ENCODE results near the gene SPTBN1. TPM values are rescaled to one million over a fixed set of nuclear protein-coding genes. Genes with fewer than 3 reads are reported as not detected.

Gene SPTBN1
- total and polyA plus RNA-seq, 2 of the 13 experiments (the other 11 are each of a cell fraction or from before 2014, with no cell fraction given), result 123 to 299 TPM

DNA sequence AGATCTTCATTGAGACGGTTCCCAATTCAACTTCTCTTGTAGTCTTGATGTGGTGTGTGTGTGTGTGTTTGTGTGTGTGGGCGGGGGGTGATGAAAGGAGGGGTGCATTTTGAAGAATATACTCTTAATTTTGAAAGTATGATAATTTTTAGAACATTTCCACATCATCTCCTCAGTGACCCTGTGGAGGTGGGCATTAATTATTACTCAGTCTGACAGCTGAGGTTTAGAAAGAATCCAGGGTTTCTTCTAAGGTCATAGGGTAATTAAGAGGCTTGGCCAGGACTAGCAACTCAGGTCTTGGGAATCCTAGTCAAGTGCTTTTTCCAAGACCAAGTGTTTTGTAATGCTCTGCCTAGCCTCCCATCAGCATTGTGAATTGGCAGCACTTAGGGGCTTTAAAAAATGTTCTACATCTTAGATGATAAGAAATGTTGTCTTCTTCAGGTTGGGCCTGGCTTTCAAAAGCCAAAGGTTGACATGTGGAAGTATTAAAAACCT, 100.5 kb downstream of the SPTBN1 start:
- Histone ChIP-seq H3K79me2 (ENCODE audit: insufficient read depth, low read length) (peaks cover 87% of the 10 kb centered on the region), H3K9me3 (ENCODE audit: low read length) (no peaks in the 10 kb centered on the region), H3K4me1 (ENCODE audit: insufficient read depth, low read length) (peaks cover 58% of the 10 kb centered on the region), H3K9ac (ENCODE audit: insufficient read depth, low read depth, low read length) (peak overlapping the region; percentile 98), H2AFZ (ENCODE audit: low read length) (no peak overlapping the region), H3K27ac (ENCODE audit: extremely low read length, insufficient read depth, low read length) (peak overlapping the region; percentile 93), H3K36me3 (replicated peaks in 1 of 2; ENCODE audit: control insufficient read depth in 1 of 2, insufficient read depth in 2 of 2, low read length in 2 of 2) (peaks cover 0 to 3% of the 10 kb centered on the region in 2 experiments; a peak in 2 of 5 replicates), H4K20me1 (ENCODE audit: insufficient read depth, low read length) (peaks cover 14% of the 10 kb centered on the region), H3K27me3 (ENCODE audit: control insufficient read depth in 1 of 2, insufficient read depth in 2 of 2, low read length in 2 of 2) (no peaks in the 10 kb centered on the region; a peak in 1 of 5 replicates), H3K4me2 (ENCODE audit: low read depth, low read length) (peak overlapping the region; percentile 91), H3K4me3 (replicated peaks in 1 of 3; ENCODE audit: insufficient read depth in 1 of 3, low read depth in 2 of 3, low read length in 3 of 3) (peak overlapping the region; percentile 86 to 99 (median 91); a peak in 5 of 6 replicates)
- in situ Hi-C loops (cut with HindIII; ENCODE audit: extremely low pct_ligation_motif_present, low pct_unique_long_range_greater_than_20kb), result no loop called here
- BruUV-seq (replicated peaks), result no TSS peak
- TF ChIP-seq ZNF44 (CRISPR knock-in tag; IDR thresholded peaks at IDR 0.05), result no peak
- TF ChIP-seq SAP130 (CRISPR knock-in tag; IDR thresholded peaks at IDR 0.05; ENCODE audit: low read depth), result 0 out of 2 replicates have a peak, but pooled peaks have one; percentile 14
- TF ChIP-seq ATAD3A (CRISPR knock-in tag; IDR thresholded peaks at IDR 0.05), result no peak
- TF ChIP-seq, protein P1, sequence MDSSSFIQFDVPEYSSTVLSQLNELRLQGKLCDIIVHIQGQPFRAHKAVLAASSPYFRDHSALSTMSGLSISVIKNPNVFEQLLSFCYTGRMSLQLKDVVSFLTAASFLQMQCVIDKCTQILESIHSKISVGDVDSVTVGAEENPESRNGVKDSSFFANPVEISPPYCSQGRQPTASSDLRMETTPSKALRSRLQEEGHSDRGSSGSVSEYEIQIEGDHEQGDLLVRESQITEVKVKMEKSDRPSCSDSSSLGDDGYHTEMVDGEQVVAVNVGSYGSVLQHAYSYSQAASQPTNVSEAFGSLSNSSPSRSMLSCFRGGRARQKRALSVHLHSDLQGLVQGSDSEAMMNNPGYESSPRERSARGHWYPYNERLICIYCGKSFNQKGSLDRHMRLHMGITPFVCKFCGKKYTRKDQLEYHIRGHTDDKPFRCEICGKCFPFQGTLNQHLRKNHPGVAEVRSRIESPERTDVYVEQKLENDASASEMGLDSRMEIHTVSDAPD (CRISPR knock-in tag; IDR thresholded peaks at IDR 0.05), result no peak
- no peak for TF ChIP-seq SUZ12 (IDR thresholded peaks at IDR 0.05; ENCODE audit: low read depth, low read length)
- TF ChIP-seq NCOR1 (IDR thresholded peaks at IDR 0.05; ENCODE audit: borderline replicate concordance, low read length), result 0 out of 2 replicates have a peak, but pooled peaks have one; percentile 1
- no peak for TF ChIP-seq NR2F1 (CRISPR knock-in tag; IDR thresholded peaks at IDR 0.05)
- no peak for TF ChIP-seq HCFC1 (IDR thresholded peaks at IDR 0.05; ENCODE audit: low read depth, low read length)
- no peak for TF ChIP-seq PITX1 (CRISPR knock-in tag; IDR thresholded peaks at IDR 0.05)
- TF ChIP-seq, protein P2, sequence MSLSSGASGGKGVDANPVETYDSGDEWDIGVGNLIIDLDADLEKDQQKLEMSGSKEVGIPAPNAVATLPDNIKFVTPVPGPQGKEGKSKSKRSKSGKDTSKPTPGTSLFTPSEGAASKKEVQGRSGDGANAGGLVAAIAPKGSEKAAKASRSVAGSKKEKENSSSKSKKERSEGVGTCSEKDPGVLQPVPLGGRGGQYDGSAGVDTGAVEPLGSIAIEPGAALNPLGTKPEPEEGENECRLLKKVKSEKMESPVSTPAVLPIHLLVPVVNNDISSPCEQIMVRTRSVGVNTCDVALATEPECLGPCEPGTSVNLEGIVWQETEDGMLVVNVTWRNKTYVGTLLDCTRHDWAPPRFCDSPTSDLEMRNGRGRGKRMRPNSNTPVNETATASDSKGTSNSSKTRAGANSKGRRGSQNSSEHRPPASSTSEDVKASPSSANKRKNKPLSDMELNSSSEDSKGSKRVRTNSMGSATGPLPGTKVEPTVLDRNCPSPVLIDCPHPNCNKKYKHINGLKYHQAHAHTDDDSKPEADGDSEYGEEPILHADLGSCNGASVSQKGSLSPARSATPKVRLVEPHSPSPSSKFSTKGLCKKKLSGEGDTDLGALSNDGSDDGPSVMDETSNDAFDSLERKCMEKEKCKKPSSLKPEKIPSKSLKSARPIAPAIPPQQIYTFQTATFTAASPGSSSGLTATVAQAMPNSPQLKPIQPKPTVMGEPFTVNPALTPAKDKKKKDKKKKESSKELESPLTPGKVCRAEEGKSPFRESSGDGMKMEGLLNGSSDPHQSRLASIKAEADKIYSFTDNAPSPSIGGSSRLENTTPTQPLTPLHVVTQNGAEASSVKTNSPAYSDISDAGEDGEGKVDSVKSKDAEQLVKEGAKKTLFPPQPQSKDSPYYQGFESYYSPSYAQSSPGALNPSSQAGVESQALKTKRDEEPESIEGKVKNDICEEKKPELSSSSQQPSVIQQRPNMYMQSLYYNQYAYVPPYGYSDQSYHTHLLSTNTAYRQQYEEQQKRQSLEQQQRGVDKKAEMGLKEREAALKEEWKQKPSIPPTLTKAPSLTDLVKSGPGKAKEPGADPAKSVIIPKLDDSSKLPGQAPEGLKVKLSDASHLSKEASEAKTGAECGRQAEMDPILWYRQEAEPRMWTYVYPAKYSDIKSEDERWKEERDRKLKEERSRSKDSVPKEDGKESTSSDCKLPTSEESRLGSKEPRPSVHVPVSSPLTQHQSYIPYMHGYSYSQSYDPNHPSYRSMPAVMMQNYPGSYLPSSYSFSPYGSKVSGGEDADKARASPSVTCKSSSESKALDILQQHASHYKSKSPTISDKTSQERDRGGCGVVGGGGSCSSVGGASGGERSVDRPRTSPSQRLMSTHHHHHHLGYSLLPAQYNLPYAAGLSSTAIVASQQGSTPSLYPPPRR (CRISPR knock-in tag; IDR thresholded peaks at IDR 0.05; ENCODE audit: borderline replicate concordance), result no peak
- TF ChIP-seq, protein P3, sequence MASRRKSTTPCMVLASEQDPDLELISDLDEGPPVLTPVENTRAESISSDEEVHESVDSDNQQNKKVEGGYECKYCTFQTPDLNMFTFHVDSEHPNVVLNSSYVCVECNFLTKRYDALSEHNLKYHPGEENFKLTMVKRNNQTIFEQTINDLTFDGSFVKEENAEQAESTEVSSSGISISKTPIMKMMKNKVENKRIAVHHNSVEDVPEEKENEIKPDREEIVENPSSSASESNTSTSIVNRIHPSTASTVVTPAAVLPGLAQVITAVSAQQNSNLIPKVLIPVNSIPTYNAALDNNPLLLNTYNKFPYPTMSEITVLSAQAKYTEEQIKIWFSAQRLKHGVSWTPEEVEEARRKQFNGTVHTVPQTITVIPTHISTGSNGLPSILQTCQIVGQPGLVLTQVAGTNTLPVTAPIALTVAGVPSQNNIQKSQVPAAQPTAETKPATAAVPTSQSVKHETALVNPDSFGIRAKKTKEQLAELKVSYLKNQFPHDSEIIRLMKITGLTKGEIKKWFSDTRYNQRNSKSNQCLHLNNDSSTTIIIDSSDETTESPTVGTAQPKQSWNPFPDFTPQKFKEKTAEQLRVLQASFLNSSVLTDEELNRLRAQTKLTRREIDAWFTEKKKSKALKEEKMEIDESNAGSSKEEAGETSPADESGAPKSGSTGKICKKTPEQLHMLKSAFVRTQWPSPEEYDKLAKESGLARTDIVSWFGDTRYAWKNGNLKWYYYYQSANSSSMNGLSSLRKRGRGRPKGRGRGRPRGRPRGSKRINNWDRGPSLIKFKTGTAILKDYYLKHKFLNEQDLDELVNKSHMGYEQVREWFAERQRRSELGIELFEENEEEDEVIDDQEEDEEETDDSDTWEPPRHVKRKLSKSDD (CRISPR knock-in tag; IDR thresholded peaks at IDR 0.05; ENCODE audit: low read depth), result no peak
- no peak for TF ChIP-seq EED (CRISPR knock-in tag; IDR thresholded peaks at IDR 0.05)
- no peak for TF ChIP-seq NR2F6 (IDR thresholded peaks at IDR 0.05)
- no peak for TF ChIP-seq NR2F6 (CRISPR knock-in tag; IDR thresholded peaks at IDR 0.05)
- TF ChIP-seq, protein P4, sequence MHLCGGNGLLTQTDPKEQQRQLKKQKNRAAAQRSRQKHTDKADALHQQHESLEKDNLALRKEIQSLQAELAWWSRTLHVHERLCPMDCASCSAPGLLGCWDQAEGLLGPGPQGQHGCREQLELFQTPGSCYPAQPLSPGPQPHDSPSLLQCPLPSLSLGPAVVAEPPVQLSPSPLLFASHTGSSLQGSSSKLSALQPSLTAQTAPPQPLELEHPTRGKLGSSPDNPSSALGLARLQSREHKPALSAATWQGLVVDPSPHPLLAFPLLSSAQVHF (CRISPR knock-in tag; IDR thresholded peaks at IDR 0.05), result no peak
- no peak for FAIRE-seq
- 79% methylated on average over 2 of the region's 2 CpGs for WGBS (ENCODE audit: low lambda C conversion rate)
- CTCF ChIA-PET (ENCODE audit: low intra/inter-chr PET ratio, low total read pairs), result no interaction called here
- POLR2A ChIA-PET, result interaction anchor here (0.7 to 7.5 kb wide), 7 partner anchors 11 to 33 kb away, joined by 3 to 108 read pairs (median 5); no protein-coding TSS in a partner anchor
- intact Hi-C loops (cut with micrococcal nuclease; ENCODE audit: unreplicated experiment), result loop anchor here (5.0 kb wide), 1 partner anchor 76 kb away; no protein-coding TSS in a partner anchor
- no peak for DNase-seq (ENCODE audit: low spot score)
- no peak for ATAC-seq
